SH-SY5Y (cell line): ENCODE measurements around the gene COL24A1.

Experiments used
- GATA2 ChIP-seq: IDR thresholded peaks from 2 replicates; pipeline ENCODE4 v1.6.1; 2011; ENCODE audit warnings: mild to moderate bottlenecking, low read depth, low read length
- GATA3 ChIP-seq: IDR thresholded peaks from 2 replicates; pipeline ENCODE4 v1.6.1; 2011; ENCODE audit warnings: low read depth, mild to moderate bottlenecking, low read length, moderate library complexity

Gene COL24A1

DNA sequence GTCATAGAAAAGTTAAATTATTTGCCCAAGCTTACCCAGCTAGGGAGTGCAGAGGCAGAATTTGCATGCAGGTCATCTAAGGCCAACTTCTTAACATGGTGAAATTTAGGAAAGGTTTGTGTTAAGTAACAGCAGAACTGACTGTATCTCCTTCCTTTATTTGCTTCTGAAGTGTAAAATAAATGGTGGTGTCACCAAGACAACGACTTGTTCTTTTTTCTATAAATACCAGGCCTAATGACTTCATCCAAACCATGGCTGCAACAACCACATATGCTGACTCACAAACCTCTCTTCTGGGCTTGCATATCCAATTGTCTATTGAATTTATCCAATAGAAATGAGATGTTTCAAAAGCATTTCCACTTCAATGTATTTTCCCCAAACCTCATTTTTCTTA lies 19.1 kb downstream of the COL24A1 start:
- no peak for TF ChIP-seq GATA2
- TF ChIP-seq GATA3: no peak

DNA sequence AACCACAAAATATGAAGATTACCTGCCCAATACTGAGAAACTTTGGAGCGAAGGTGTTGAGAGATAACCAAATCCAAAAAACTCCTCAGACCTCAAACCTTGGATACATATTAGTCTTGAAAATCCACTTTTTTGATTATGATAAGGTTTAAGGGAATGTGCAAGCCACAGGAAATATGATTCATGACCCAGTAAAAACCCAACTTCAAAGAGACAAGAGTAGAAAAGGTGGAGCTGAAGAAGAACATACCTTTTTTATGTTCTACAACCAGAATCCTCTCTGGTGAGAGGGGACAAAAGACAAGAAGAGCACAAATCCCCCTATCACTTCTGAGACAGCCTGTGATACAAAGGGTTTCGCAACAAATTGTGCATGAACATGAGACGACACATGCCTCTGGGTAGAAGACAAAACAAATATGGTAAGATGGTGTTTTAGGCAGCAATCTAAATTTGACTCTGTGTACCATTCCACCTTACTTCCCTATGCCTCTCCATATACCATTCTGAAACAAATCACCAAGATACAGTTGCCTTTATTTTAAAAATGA lies 37.3 kb downstream of the COL24A1 start:
- no peak for TF ChIP-seq GATA3
- TF ChIP-seq GATA2: no peak

GRCh38 chr1:86114816-86115400 lies 41.7 kb downstream of the COL24A1 start:
- no peak for TF ChIP-seq GATA3
- TF ChIP-seq GATA2: no peak

DNA sequence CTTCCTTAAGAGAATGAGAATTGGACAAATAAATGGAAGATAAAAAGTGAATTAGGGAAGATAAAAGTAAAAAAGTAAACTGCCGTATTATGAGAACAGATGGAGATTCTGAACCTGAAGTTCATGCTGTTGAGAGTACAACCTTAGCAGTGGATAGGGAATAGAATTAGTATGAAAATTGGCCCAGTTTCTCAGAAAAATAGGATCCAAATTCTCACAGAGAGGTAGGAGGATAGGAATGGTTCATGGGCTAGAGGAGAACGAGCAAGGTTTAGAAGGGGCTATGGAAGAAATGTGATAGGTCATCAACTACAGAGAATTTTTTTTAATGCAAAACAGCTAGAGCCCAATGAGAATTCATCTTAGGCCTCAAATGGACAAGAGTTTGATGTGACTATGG lies 42.3 kb downstream of the COL24A1 start:
- TF ChIP-seq GATA2: no peak
- no peak for TF ChIP-seq GATA3

- TF ChIP-seq GATA2: no peak
- no peak for TF ChIP-seq GATA3
Observed at GRCh38 chr1:86110451-86111129, 46.0 kb downstream of the COL24A1 start.

- TF ChIP-seq GATA3 (no peak), GATA2 (no peak)
Observed at GRCh38 chr1:86105533-86105866, 51.1 kb downstream of the COL24A1 start.

DNA sequence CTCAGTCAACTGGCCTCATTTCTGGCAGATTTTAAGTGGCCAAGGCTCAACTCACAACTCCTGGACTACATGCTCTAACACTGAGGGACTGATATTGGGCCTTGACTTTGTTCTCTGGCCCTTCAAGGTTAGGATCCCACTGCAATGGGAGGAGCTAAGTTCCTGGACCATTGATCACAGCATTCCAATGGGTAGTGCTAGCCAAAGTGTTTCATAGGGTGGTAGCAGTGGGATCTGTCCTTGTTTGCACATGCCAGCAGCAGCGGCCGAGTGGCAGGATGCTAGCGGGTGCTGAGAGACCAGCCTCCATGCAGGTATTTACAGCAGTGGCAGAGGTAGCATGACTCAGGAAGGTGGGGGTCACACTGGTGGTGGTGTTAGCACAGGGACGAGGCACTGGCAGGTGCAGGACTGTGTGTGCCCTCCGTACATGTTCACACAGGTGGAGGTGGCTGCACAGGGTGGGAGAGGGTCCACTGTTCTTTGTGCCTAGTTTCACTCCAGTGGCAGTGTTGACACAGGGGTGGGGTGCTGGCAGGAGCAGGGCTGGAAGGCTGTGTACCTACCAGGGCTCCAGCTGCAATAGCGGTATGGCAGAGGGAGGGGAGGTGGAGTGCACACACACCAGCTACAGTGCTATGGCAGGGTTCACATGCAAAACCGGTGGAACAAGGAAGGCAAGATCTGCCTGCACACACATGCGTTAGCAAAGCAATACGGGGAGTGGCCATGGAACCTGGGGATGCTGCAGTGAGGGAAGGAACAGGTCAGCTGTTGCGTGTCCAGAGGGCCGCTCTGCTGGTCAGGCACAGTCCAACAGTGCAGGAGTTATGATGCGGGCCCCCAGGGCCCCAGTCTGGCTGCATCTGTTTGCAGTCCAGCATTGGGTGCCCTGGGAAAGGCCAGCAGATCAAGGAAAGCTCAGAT lies 51.7 kb downstream of the COL24A1 start:
- TF ChIP-seq GATA2: no peak
- no peak for TF ChIP-seq GATA3

DNA sequence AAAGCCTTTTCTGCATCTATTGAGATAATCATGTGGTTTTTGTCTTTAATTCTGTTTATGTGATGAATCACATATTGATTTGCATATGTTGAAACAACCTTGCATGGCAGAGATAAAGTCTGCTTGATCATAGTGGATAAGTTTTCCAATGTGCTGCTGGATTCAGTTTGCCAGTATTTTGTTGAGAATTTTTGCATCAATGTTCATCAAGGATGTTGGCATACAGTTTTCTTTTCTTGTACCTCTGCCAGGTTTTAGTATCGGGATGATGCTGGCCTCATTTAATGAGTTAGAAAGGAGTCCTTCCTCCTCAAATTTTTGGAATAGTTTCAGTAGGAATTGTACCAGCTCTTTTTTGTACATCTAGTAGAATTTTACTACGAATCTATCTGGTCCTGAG lies 55.0 kb downstream of the COL24A1 start:
- TF ChIP-seq GATA2 (no peak), GATA3 (no peak)

DNA sequence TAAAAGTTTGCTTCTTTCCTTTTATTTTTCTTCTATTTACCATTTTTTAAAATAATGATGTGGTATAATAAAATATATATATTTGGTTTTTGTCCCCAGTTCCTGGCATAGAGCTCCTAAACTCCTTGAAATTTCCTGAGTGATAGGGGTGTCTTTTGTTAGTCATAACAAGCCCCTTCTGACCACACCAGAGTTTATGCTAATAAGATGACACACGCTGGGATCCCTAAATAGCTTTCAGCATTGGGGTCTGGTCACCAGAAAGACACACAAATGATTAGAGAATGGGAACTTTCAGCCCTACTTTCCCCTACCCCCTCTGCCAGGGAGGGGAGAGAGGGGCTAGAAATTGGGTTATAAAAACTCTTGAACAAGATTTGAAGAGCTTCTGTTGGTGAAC lies 56.2 kb downstream of the COL24A1 start:
- TF ChIP-seq GATA3 (no peak), GATA2 (no peak)

DNA sequence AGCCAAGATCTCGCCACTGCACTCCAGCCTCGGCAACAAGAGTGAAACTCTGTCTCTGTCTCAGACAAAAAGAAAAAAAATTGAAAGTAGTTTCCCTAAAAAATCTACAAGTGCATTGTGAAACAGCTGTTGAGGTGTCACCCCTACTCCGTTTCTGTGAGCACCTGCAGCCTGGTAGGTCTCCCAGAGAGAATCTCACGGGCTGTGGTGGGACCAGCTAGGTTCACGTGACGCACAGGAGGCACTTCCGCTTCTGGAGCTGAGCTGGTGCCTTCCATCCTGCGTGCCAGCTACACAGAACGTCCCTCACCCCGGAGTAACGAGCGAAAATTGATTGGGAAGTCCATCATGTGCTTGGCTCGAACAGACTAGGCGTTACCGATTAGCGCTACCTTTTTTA lies 66.8 kb downstream of the COL24A1 start:
- no peak for TF ChIP-seq GATA3
- no peak for TF ChIP-seq GATA2

- TF ChIP-seq GATA3 (no peak), GATA2 (no peak)
Observed at GRCh38 chr1:86085741-86086409, 70.7 kb downstream of the COL24A1 start.

DNA sequence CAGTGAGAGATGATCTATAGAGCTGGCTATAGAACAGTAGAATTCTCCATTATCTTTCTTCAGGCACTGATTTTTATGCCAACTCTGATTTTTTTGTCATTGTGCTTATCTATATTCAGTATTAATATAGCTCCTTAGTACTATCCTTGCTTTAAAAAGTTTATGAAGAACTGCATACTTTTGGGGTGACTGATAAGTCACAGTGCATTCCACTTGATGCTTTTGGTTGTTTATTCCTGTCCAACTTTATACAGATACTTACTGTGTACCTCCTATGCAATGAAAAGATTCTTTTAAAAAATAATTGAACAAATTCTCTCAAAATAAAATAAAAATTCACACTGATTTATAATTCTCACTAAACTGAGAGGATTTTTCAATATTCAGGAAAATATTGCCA lies 71.6 kb downstream of the COL24A1 start:
- TF ChIP-seq GATA3 (no peak), GATA2 (no peak)

GRCh38 chr1:86082183-86082582 lies 74.4 kb downstream of the COL24A1 start:
- no peak for TF ChIP-seq GATA3
- TF ChIP-seq GATA2: no peak

DNA sequence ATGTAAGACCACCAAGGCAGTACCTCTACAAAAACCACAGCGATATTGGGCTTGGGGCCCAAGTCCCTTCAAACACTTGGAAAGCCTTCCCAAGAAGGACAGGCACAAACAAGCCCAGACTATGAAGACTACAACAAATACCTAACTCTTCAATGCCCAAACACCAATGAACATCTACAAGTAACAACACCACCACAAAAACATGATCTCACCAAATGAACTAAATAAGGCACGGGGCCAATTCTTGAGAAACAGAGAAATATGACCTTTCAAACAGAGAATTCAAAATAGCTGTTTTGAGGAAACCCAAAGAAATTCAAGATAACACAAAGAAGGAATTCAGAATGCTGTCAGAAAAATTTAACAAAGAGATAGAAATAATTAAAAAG lies 86.8 kb downstream of the COL24A1 start:
- no peak for TF ChIP-seq GATA2
- no peak for TF ChIP-seq GATA3
